Right ventricle myocardium inferior (tissue), 1 donor: ENCODE results near the gene CTSD. TPM values are rescaled to one million over a fixed set of nuclear protein-coding genes. Genes with fewer than 3 reads are reported as not detected.
"Not testable (repeated sequence)": the region's sequence is repeated elsewhere in the genome, so short reads cannot be mapped to it uniquely, and the experiment has no call there.

Experiments
- ATAC-seq: fragments of 200-7000 bp; cut with Tn5 transposase; one replicate; pipeline ENCODE4 v1.9.1; 2020; ENCODE audit warnings: mild to moderate bottlenecking, moderate library complexity
- DNase-seq: peaks from one replicate; pipeline ENCODE4 v3.0.0; 2021; ENCODE audit errors: missing footprints
- intact Hi-C: fragments of 100-400 bp; cut with DNase I; formaldehyde crosslinking; loops from one replicate; pipeline ENCODE4 v1.11.0; 2022
- long read RNA-seq: library from polyadenylated mRNA; unstranded; transcript quantifications from one replicate; pipeline ENCODE4 v2.0.0, GENCODE V29; 2021
- total RNA-seq: library from RNA; stranded (reverse); fragmentation: NEBNext Ultra II Directional; extraction: Animal tissue kit (Norgen Biotek cat#: 25700); gene quantifications from one replicate; pipeline ENCODE4 v1.2.1, GENCODE V29; 2021
- donor health status: DM: no; HTN: yes; CAD: no; lungs with severe emphysema.

The CTSD gene
- 957 TPM for total RNA-seq
- long read RNA-seq, transcript CTSD-201 (9 exons, 2,123 nt), result major isoform, 716 of 938 reads
- long read RNA-seq, partial matches to known transcripts, result 139 of 938 reads
- long read RNA-seq, other reads (novel, unspliced or antisense), result 79 of 938 reads

GRCh38 chr11:1763796-1764661, at the start of gene CTSD:
TSS of gene CTSD (minus strand) at chr11:1763927. CDS start at chr11:1763859, 68 bp downstream.
- ATAC-seq, result peak; percentile 85
- intact Hi-C loops, result loop anchor here (5.0 kb wide), 1 partner anchor 47 kb away; no protein-coding TSS in a partner anchor
- peak; percentile 96 for DNase-seq

- ATAC-seq, DNase-seq, intact Hi-C loops: not testable (repeated sequence)
Measured at GRCh38 chr11:1813356-1813755, 49.6 kb upstream of the CTSD start.

GRCh38 chr11:1812801-1813200, 49.1 kb upstream of the CTSD start:
- no peak for ATAC-seq
- intact Hi-C loops, result no loop called here
- no peak for DNase-seq

DNA sequence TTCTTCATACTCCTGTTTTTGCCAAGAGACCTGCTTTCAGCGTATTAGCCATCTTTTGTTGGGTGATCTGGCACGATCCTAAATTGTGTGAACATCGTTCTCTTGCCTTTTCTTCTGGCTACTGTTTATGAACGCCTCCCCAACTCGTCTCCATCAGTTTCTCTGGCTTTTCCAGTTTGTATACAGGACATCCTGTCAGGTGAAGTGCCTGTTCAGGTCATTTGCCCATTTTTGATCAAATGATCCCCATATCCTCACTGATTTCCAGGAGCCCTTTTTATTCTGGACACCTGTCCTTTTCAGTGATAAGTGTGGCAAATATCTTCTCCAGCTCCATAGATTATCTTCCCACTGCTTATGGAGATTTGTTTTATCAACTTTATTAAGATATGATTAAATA, 48.5 kb upstream of the CTSD start:
- intact Hi-C loops, result no loop called here
- DNase-seq (no peak), ATAC-seq (no peak)

- ATAC-seq (peak; percentile 37), DNase-seq (no peak)
- intact Hi-C loops, result no loop called here
Measured at GRCh38 chr11:1810761-1811160, 47.0 kb upstream of the CTSD start.

- no peak for ATAC-seq
- intact Hi-C loops, result no loop called here
- DNase-seq, result no peak
Measured at GRCh38 chr11:1807264-1807995, 43.7 kb upstream of the CTSD start.

DNA sequence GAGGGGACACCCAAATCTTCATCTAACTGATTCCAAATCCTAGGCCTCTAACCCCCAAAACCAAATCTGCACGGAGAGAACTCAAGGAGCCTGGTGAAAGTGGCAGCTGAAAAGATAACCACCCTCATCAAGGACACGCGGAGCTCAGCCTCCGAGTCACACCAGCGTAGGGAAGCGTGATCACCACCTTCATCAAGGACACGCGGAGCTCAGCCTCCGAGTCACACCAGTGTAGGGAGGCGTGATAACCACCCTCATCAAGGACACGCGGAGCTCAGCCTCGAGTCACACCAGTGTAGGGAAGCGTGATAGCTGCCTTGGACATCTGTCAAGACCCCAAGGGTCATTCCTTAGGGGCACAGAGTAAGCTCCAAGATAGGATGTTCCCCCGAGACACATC, 41.8 kb upstream of the CTSD start:
- intact Hi-C loops, result no loop called here
- DNase-seq (no peak), ATAC-seq (no peak)

GRCh38 chr11:1803835-1804519, 40.2 kb upstream of the CTSD start:
- ATAC-seq, DNase-seq, intact Hi-C loops: not testable (repeated sequence)

DNA sequence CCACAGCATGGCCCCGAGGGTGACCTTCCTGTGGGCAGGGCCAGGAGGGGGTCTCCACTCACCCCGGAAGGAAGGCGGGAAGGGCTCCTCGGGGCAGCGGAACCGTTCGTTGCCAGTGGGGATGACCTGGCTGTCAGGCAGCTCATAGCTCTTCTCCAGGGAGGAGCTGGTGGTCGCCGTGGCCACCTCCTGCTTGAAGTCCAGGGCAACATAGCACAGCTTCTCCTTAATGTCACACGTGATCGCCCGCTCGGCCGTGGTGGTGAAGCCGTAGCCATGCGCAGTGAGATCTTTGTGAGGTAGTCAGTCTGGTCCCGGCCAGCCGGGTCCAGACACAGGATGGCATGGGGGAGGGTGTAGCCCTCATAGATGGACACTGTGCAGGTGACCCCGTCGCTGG, 39.5 kb upstream of the CTSD start:
- intact Hi-C loops, result no loop called here
- DNase-seq (no peak), ATAC-seq (no peak)

DNA sequence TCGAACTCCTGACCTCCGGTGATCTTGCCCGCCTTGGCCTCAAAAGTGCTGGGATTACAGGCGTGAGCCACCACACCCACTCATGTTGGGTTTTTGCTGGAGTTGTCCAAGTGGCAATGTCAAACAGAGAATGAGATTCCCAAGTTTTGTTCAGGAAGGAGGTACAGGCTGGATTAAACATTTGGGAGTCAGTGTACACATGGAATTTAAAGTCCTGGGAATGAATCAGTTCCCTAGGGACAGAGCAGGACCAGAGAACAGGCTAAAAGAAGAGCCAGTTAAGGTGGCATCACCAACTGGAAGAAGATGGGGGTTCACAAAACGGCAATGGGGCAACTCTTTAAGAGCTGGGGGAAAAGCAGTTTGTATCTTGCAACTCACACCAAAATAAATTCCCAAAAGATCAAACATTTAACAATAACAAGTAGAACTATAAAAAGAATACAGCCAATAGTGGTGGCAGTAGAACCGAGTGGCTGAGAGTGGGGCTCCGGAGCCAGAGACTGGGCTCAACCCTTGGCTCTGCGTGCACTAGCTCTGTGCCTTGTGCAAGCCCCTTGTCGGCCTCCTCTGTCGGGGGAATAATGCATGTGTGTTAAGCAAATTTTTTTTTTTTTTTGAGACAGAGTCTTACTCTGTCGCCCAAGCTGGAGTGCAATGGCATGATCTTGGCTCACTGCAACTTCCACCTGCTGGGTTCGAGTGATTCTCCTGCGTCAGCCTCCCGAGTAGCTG, 33.8 kb upstream of the CTSD start:
- DNase-seq, result no peak
- intact Hi-C loops, result no loop called here
- no peak for ATAC-seq

- ATAC-seq (no peak), DNase-seq (no peak)
- intact Hi-C loops, result no loop called here
Measured at GRCh38 chr11:1796413-1797011, 32.8 kb upstream of the CTSD start.

DNA sequence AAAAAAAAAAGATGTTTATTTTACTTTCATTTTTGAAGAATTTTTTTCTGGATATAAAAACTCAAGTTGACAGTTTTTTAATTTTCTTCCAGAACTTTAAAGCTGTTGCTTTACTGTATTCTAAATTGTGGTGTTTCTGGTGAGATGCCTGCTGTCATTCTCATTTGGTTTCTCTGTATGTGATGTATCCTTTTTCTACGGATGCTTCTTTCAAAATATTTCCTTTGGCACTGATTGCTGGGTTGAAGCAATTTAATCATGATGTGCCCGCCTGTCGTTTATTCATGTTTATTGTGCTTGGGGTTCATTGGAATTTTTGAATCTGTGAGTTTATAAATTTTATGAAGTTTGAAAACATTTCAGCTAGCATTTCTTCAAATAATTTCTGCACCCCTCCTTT, 29.4 kb upstream of the CTSD start:
- ATAC-seq, result no peak
- intact Hi-C loops, result no loop called here
- no peak for DNase-seq

GRCh38 chr11:1792461-1792860, 28.7 kb upstream of the CTSD start:
- intact Hi-C loops, result no loop called here
- ATAC-seq, result no peak
- no peak for DNase-seq

DNA sequence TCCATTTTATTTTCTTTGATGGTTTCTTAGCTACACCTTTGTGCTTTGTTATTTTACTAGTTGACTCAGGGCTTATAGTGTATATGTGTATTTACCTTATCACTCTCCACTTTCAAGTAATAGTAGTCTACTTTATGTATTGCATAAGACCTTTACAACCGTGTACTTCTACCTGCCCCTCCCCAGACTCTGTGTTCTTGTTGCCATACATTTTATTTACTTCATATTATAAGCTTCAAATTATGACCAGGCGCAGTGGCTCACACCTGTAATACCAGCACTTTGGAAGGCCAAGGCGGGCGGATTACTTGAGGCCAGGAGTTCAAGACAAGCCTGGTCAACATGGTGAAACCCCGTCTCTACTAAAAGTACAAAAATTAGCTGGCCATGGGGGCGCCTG, 28.2 kb upstream of the CTSD start:
- ATAC-seq, result no peak
- no peak for DNase-seq
- intact Hi-C loops, result no loop called here

DNA sequence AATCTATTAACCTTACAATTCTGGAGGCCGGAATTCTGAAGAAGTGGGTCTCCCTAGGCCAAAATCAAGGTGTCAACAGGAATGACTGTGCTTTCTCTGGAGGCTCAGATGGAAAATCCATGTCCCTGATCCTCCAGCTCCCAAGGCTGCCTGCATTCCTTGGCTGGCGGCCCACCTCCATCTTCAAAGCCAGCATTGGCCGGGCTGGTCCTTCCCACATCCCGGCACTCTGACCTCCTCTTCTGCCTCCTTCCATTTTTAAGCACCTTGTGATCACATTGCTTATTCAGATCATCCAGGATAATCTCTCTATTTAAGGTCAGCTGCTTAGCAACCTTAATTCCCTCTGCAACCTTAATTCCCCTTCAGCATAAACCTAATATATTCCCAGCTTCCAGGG, 22.7 kb upstream of the CTSD start:
- no peak for ATAC-seq
- DNase-seq, result no peak
- intact Hi-C loops, result no loop called here

- intact Hi-C loops, result no loop called here
- ATAC-seq (no peak), DNase-seq (no peak)
Measured at GRCh38 chr11:1785749-1786413, 22.2 kb upstream of the CTSD start.

DNA sequence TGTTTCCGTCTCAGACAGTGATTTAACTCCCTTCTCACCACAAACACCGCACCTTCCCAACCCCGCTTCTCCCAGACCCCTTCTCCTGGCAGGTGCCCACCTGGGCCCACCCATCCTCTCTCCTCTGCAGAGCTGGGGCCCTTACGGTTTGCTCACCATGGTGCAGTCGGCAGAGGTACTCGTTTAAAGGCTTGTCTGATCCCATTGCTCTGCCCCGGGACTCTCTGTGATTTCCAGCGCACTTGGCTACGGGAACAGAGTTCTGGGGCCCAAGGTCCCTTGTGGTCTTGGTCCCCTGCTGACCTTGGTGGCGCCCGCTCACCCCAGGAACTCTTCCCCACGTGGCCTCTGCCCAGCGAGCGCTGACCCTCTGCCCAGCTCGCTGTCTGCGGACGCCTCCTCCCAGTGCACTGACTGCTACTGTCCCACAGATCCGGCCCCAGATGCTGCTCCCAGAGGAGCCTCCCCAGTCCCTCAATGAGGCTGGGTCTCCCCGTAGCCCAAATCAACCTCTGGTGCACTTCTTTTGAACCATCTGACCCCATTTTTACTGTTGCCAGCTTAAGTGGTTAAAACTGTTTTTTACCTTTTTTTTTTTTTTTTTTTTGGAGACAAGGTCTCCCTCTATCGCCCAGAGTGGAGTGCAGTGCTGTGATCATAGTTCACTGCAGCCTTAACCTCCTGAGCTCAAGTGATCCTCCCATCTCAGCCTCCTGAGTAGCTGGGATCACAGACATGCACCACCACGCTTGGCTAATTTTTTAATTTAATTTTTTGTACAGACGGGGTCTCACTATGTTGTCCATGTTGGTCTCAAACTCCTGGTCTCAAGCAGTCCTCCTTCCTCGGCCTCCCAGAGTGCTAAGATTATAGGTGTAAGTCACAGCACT, 21.3 kb upstream of the CTSD start:
- intact Hi-C loops, result no loop called here

More for the DNA sequence above, 21.3 kb upstream of the CTSD start:
- ATAC-seq (no peak), DNase-seq (no peak)
